GM23248 (cell line): Measurements from ENCODE around the gene HOXB8. TPM values are rescaled to one million over a fixed set of nuclear protein-coding genes. Genes with fewer than 3 reads are reported as not detected.
A peak's percentile ranks its signal among the peaks of the same experiment; 100 is the strongest.

ENCODE experiments used
- DNase-seq: peaks from one replicate; pipeline ENCODE4 v3.0.0-alpha.2; 2015
- H2AFZ ChIP-seq: fragments of 200-600 bp; sonication (generic); 2 replicates; pipeline ENCODE4 v1.6.1; 2016; ENCODE audit warnings: antibody characterized with exemption
- H3F3A ChIP-seq: fragments of 200-600 bp; sonication (generic); 2 replicates; pipeline ENCODE4 v1.6.1; 2016; ENCODE audit warnings: mild to moderate bottlenecking, antibody characterized with exemption, mixed run types; ENCODE audit not compliant: insufficient read depth
- H3K27ac ChIP-seq: fragments of 200-600 bp; sonication (generic); 2 replicates; pipeline ENCODE4 v1.5.1; 2016; ENCODE audit warnings: mild to moderate bottlenecking
- H3K27me3 ChIP-seq: fragments of 200-600 bp; sonication (generic); replicated peaks from 2 replicates; pipeline ENCODE4 v1.6.1; 2016; ENCODE audit warnings: mild to moderate bottlenecking; ENCODE audit not compliant: insufficient read depth
- H3K36me3 ChIP-seq: fragments of 200-600 bp; sonication (generic); 2 replicates; pipeline ENCODE4 v1.6.1; 2016; ENCODE audit warnings: low read depth, mild to moderate bottlenecking
- H3K4me1 ChIP-seq: fragments of 200-600 bp; sonication (generic); 2 replicates; pipeline ENCODE4 v1.6.1; 2016; ENCODE audit warnings: mild to moderate bottlenecking; ENCODE audit not compliant: insufficient read depth
- H3K4me2 ChIP-seq: fragments of 200-600 bp; sonication (generic); one replicate; pipeline ENCODE4 v1.6.1; 2016; ENCODE audit warnings: mild to moderate bottlenecking; ENCODE audit not compliant: unreplicated experiment
- H3K4me3 ChIP-seq: fragments of 200-600 bp; sonication (generic); 2 replicates; pipeline ENCODE4 v1.5.1; 2016; ENCODE audit warnings: mild to moderate bottlenecking
- H3K79me2 ChIP-seq: fragments of 200-600 bp; sonication (generic); 2 replicates; pipeline ENCODE4 v1.6.1; 2016; ENCODE audit warnings: mild to moderate bottlenecking; ENCODE audit not compliant: insufficient read depth
- H3K9ac ChIP-seq: fragments of 200-600 bp; sonication (generic); 2 replicates; pipeline ENCODE4 v1.6.1; 2016; ENCODE audit warnings: mild to moderate bottlenecking
- H3K9me2 ChIP-seq: fragments of 200-600 bp; sonication (generic); 2 replicates; pipeline ENCODE4 v1.6.1; 2016; ENCODE audit warnings: mixed run types, mild to moderate bottlenecking, moderate library complexity; ENCODE audit not compliant: insufficient read depth
- H3K9me3 ChIP-seq: fragments of 200-600 bp; sonication (generic); one replicate; pipeline ENCODE4 v1.6.1; 2017; ENCODE audit warnings: low read depth
- H4K20me1 ChIP-seq: fragments of 200-600 bp; sonication (generic); 2 replicates; pipeline ENCODE4 v1.6.0; 2016; ENCODE audit not compliant: insufficient read depth
- EZH2 ChIP-seq: fragments of 200-600 bp; sonication (generic); IDR thresholded peaks from 2 replicates; pipeline ENCODE4 v1.6.1; 2018; ENCODE audit warnings: antibody characterized with exemption, mild to moderate bottlenecking; ENCODE audit not compliant: insufficient read depth, poor library complexity, severe bottlenecking
- EZH2phosphoT487 ChIP-seq: fragments of 200-600 bp; sonication (generic); IDR thresholded peaks from 2 replicates; pipeline ENCODE4 v1.6.1; 2018; ENCODE audit warnings: antibody characterized with exemption, moderate library complexity, mild to moderate bottlenecking, low read depth; ENCODE audit not compliant: insufficient read depth
- WGBS, 2 experiments: methylation state at CpG; one replicate each; pipeline ENCODE4 v1.1.6; 2015 to 2017; ENCODE audit warnings: low lambda C conversion rate in 2 of 2, low coverage in 1 of 2; ENCODE audit errors: missing lambda C conversion rate in 2 of 2; 5-methylcytosine and 5-hydroxymethylcytosine counted together
- in situ Hi-C: fragments of 300-500 bp; cut with MboI; formaldehyde crosslinking; loops from 2 replicates; pipeline ENCODE4 v1.15.0; 2020
- polyA plus RNA-seq: library from polyadenylated mRNA; unstranded; fragments of >200 nt; fragmentation: Nextera tagmentation; extraction: Ambion mirVana; gene quantifications from 2 replicates; pipeline ENCODE4 v1.2.1, GENCODE V29; 2016
- total RNA-seq: library from RNA; depleted of rRNA; stranded (reverse); fragments of >200 nt; shearing (Covaris generic); gene quantifications from 2 replicates; pipeline ENCODE4 v1.2.3, GENCODE V29; 2014

HOXB8 gene
- total and polyA plus RNA-seq, 2 experiments from 2014 or later, result not detected

DNA sequence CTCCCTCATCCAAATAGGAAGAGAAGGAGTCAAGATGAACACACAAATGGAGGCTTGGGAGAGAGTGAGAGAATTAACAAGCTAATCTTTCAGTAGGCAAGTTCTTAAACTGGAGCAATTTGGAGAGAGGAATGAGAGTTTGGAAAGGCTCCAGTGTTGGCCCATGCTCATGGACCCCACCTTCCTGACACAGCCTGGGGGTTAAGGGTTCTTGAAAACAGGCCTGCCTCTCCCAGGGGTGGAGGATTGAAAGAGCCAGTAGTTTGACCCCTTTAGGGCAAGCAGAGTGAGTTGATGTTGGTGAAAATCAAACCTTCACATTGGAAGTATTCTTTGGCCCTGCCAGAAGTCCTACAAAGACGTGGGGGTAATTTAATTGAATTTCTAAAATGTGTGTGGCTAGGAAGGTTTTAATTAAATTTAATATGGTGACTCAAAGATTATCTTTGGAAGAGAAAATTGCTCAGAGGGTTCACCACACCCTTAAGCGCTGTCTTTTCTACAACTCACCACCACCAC, 30.8 kb downstream of the HOXB8 start:
- 0% methylated on average over 2 of the region's 2 CpGs for WGBS, 2 experiments
- Histone ChIP-seq H2AFZ (no peak overlapping the region), H3K27me3 (no peaks in the 10 kb centered on the region), H4K20me1 (no peaks in the 10 kb centered on the region), H3K27ac (peak overlapping the region; percentile 65), H3K4me1 (peaks cover 27% of the 10 kb centered on the region), H3K9me3 (no peaks in the 10 kb centered on the region), H3K4me2 (peak overlapping the region; percentile 94), H3K9ac (0 out of 2 replicates have a peak overlapping the region, but pooled peaks have one; percentile 6), H3K79me2 (peaks cover 45% of the 10 kb centered on the region), H3F3A (peaks cover 30% of the 10 kb centered on the region; the same call in 1 of the 2 replicates), H3K9me2 (no peaks in the 10 kb centered on the region), H3K36me3 (no peaks in the 10 kb centered on the region), H3K4me3 (peak overlapping the region; percentile 90)
- TF ChIP-seq EZH2phosphoT487, result no peak
- no peak for TF ChIP-seq EZH2
- DNase-seq, result peak; percentile 76
- in situ Hi-C loops, result no loop called here

DNA sequence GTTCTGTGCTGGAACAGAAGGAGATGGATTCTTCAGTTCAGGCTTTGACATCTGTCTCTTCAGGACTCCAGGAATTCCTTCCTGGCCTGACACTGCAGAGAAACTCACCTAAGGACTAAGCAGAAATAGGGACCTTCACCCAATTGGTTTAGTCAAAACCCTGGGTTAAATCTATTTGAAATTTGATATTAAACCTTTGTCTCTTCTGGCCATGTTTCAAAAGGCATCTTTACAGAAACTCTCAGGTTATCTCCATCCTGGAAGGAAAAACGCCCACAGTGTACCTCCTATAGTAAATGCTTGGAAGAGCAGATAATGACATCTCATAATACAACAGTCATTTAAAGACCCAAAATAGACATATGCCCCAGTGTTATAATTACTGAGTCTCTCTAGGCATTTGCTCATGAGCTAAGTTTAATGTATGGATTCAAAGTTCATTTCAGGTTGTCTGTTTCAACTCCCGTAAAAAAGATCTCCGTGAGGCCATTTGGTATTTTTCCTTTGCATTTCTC, 31.3 kb downstream of the HOXB8 start:
- Histone ChIP-seq H3K4me2 (peak overlapping the region; percentile 94), H4K20me1 (no peaks in the 10 kb centered on the region), H3K4me1 (peaks cover 27% of the 10 kb centered on the region), H3K9me2 (no peaks in the 10 kb centered on the region), H3K27me3 (no peaks in the 10 kb centered on the region), H3K27ac (peak overlapping the region; percentile 65), H3K79me2 (peaks cover 50% of the 10 kb centered on the region), H2AFZ (no peak overlapping the region), H3F3A (peaks cover 30% of the 10 kb centered on the region; the same call in 1 of the 2 replicates), H3K9ac (0 out of 2 replicates have a peak overlapping the region, but pooled peaks have one; percentile 6), H3K4me3 (0 out of 2 replicates have a peak overlapping the region, but pooled peaks have one; percentile 90), H3K9me3 (no peaks in the 10 kb centered on the region), H3K36me3 (no peaks in the 10 kb centered on the region)
- in situ Hi-C loops, result no loop called here
- no peak for DNase-seq
- TF ChIP-seq EZH2phosphoT487, result no peak
- no peak for TF ChIP-seq EZH2
- WGBS, 2 experiments, result 92 to 94% methylated on average over 3 of the region's 3 CpGs

DNA sequence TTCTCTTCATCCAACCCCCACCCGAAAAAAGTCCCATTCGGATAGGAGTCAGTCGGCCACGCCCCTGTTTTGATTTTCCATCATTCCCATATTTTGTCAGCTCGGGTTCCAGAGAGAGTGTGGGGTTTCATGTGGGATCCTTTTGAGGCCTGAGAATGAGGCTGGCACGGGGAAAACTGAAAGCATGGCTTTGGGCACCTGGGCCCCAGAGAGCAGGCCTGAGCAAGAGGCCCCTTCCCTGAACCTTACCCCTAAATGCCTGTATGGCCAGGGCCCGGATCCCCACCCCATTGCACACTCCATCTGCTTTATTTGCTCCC, 32.4 kb downstream of the HOXB8 start:
- H3K4me3 ChIP-seq, result peak overlapping the region; percentile 74
- peak overlapping the region; percentile 90 for H3K4me2 ChIP-seq
- peak overlapping the region; percentile 75 for H3K27ac ChIP-seq

DNA sequence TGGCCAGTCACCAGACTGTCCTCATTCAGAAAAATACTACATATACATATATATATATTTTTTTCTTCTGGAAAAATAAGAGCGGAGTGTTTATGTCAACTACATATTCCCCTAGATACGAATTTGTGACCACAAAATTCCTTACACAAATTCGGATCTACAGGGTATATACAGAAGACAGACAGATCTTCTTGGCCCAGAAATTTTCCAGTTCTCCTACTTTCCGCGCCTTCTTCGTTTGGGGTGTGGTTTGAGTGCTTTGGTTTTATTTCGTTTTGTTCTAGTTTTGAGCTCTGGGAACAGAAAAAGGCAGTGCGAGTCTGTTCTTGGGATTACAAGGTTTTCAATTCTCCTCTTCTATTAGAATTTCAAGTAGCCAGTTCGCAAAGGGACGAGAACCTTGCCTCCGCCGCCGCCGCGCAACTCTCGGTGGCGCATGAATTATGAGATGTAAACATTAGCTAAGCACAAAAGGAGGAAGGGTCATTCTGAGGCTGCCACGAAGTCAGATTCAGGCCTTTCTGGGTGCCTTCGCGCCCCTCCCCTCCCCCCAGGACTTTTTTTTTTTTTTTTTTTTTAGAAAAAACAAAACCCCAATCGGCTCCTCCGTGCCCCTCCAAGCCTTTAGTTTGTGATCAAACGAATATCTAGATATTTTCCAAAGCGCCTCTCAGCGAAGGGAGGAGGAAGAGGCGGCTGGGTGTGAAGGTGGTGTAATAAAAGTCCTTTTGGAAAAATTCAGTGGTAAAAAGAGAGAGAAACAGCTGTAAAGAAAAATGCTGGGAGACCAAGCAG, 35.1 kb downstream of the HOXB8 start:
- Histone ChIP-seq H3K4me3 (no peak overlapping the region), H4K20me1 (no peaks in the 10 kb centered on the region), H3K9me3 (no peaks in the 10 kb centered on the region), H3K79me2 (peaks cover 69% of the 10 kb centered on the region), H3K27ac (no peak overlapping the region), H3K4me1 (peaks cover 28% of the 10 kb centered on the region), H3K36me3 (no peaks in the 10 kb centered on the region), H3F3A (peaks cover 21% of the 10 kb centered on the region; the same call in 1 of the 2 replicates), H3K27me3 (no peaks in the 10 kb centered on the region), H3K9me2 (no peaks in the 10 kb centered on the region), H3K9ac (peak overlapping the region; percentile 85; the same call in 1 of the 2 replicates), H3K4me2 (peak overlapping the region; percentile 84), H2AFZ (no peak overlapping the region)
- no peak for DNase-seq
- in situ Hi-C loops, result no loop called here
- no peak for TF ChIP-seq EZH2phosphoT487
- TF ChIP-seq EZH2, result no peak
- 90 to 92% methylated on average over 26 of the region's 26 CpGs for WGBS, 2 experiments

More for the DNA sequence above, 32.4 kb downstream of the HOXB8 start:
- peaks cover 30% of the 10 kb centered on the region; the same call in 1 of the 2 replicates for H3F3A ChIP-seq
- H3K36me3 ChIP-seq, result no peaks in the 10 kb centered on the region
- no peaks in the 10 kb centered on the region for H3K9me2 ChIP-seq
- WGBS, 2 experiments, result 24 to 29% methylated on average over 7 of the region's 7 CpGs
- no peak for DNase-seq
- H2AFZ ChIP-seq, result peak overlapping the region; percentile 79
- H3K9me3 ChIP-seq, result no peaks in the 10 kb centered on the region
- no peaks in the 10 kb centered on the region for H4K20me1 ChIP-seq
- H3K27me3 ChIP-seq, result no peaks in the 10 kb centered on the region
- H3K79me2 ChIP-seq, result peaks cover 53% of the 10 kb centered on the region
- peak overlapping the region; percentile 85 for H3K9ac ChIP-seq
- in situ Hi-C loops, result no loop called here
- TF ChIP-seq EZH2 (no peak), EZH2phosphoT487 (no peak)
- H3K4me1 ChIP-seq, result peaks cover 27% of the 10 kb centered on the region
